Trophoblast cell (in vitro differentiated cells and primary cell): ENCODE data around the gene SLC7A5.

Source experiments
- DNase-seq, 2 donors: peaks; one replicate each; pipeline ENCODE4 v3.0.0-alpha.2; 2016
- H2AFZ ChIP-seq: 2 replicates; pipeline ENCODE4 v1.6.1; 2013; ENCODE audit warnings: low read length, moderate library complexity, mild to moderate bottlenecking; ENCODE audit not compliant: insufficient read depth, poor library complexity
- H2AK5ac ChIP-seq: 2 replicates; pipeline ENCODE4 v1.6.1; 2013; ENCODE audit warnings: mild to moderate bottlenecking, low read length
- H2BK120ac ChIP-seq: 2 replicates; pipeline ENCODE4 v1.6.1; 2013; ENCODE audit warnings: low read length, mild to moderate bottlenecking, moderate library complexity; ENCODE audit not compliant: insufficient read depth, poor library complexity
- H2BK12ac ChIP-seq: 2 replicates; pipeline ENCODE4 v1.6.1; 2013; ENCODE audit warnings: mild to moderate bottlenecking, low read length, moderate library complexity
- H2BK5ac ChIP-seq: 2 replicates; pipeline ENCODE4 v1.6.1; 2013; ENCODE audit warnings: low read length, low read depth, moderate library complexity, mild to moderate bottlenecking; ENCODE audit not compliant: poor library complexity
- H3K14ac ChIP-seq: 2 replicates; pipeline ENCODE4 v1.6.1; 2013; ENCODE audit warnings: mild to moderate bottlenecking, low read length
- H3K18ac ChIP-seq: 2 replicates; pipeline ENCODE4 v1.6.1; 2013; ENCODE audit warnings: mild to moderate bottlenecking, low read length
- H3K23ac ChIP-seq: 2 replicates; pipeline ENCODE4 v1.6.1; 2013; ENCODE audit warnings: low read length
- H3K27ac ChIP-seq: 2 replicates; pipeline ENCODE4 v1.5.1; 2013; ENCODE audit warnings: low read depth, mild to moderate bottlenecking, inconsistent platforms, low read length, moderate library complexity
- H3K27me3 ChIP-seq: 2 replicates; pipeline ENCODE4 v1.6.1; 2013; ENCODE audit warnings: inconsistent platforms, mild to moderate bottlenecking, low read length, moderate library complexity; ENCODE audit not compliant: insufficient read depth
- H3K36me3 ChIP-seq, 2 experiments: 1 replicate in 1 of 2; 2 replicates in 1 of 2; pipeline ENCODE4 v1.6.1; 2013; ENCODE audit warnings: low read length in 2 of 2, mild to moderate bottlenecking in 2 of 2, moderate library complexity in 1 of 2; ENCODE audit not compliant: insufficient read depth in 2 of 2, control insufficient read depth in 1 of 2
- H3K4ac ChIP-seq: 2 replicates; pipeline ENCODE4 v1.6.1; 2013; ENCODE audit warnings: low read depth, mild to moderate bottlenecking, low read length, moderate library complexity
- H3K4me1 ChIP-seq, 2 experiments: 1 replicate in 1 of 2; 2 replicates in 1 of 2; pipeline ENCODE4 v1.6.1; 2013; ENCODE audit warnings: low read length in 2 of 2, mild to moderate bottlenecking in 2 of 2, moderate library complexity in 1 of 2; ENCODE audit not compliant: insufficient read depth in 2 of 2, control insufficient read depth in 1 of 2
- H3K4me2 ChIP-seq: 2 replicates; pipeline ENCODE4 v1.6.1; 2013; ENCODE audit warnings: inconsistent platforms, mild to moderate bottlenecking, low read length, moderate library complexity
- H3K4me3 ChIP-seq: 2 replicates; pipeline ENCODE4 v1.5.1; 2013; ENCODE audit warnings: mild to moderate bottlenecking, low read depth, low read length, inconsistent platforms
- H3K79me1 ChIP-seq: one replicate; pipeline ENCODE4 v1.6.1; 2013; ENCODE audit warnings: low read length
- H3K79me2 ChIP-seq: 2 replicates; pipeline ENCODE4 v1.6.1; 2013; ENCODE audit warnings: low read length, mild to moderate bottlenecking; ENCODE audit not compliant: control insufficient read depth, insufficient read depth, poor library complexity
- H3K9ac ChIP-seq: 2 replicates; pipeline ENCODE4 v1.6.1; 2013; ENCODE audit warnings: mild to moderate bottlenecking, low read length
- H3K9me3 ChIP-seq: 2 replicates; pipeline ENCODE4 v1.6.1; 2013; ENCODE audit warnings: low read depth, mild to moderate bottlenecking, control low read depth, inconsistent platforms, low read length; ENCODE audit not compliant: insufficient read depth
- H4K12ac ChIP-seq: 2 replicates; pipeline ENCODE4 v1.6.1; 2013; ENCODE audit warnings: low read depth, mild to moderate bottlenecking, low read length, moderate library complexity
- H4K8ac ChIP-seq: 2 replicates; pipeline ENCODE4 v1.6.1; 2013; ENCODE audit warnings: low read depth, mild to moderate bottlenecking, low read length, moderate library complexity
- H4K91ac ChIP-seq: one replicate; pipeline ENCODE4 v1.6.1; 2013; ENCODE audit warnings: low read depth, mild to moderate bottlenecking, low read length, moderate library complexity
- WGBS: extraction: QIAGEN DNeasy Blood & Tissue Kit; methylation state at CpG from one replicate; pipeline ENCODE4 v1.1.7; 2013; ENCODE audit warnings: missing lambda C conversion rate; ENCODE audit not compliant: insufficient read length, insufficient coverage; ENCODE audit errors: extremely low coverage; 5-methylcytosine and 5-hydroxymethylcytosine counted together

SLC7A5 gene

GRCh38 chr16:87795336-87795735 lies 74.0 kb downstream of the SLC7A5 start:
- no peak overlapping the region for H3K4ac ChIP-seq

DNA sequence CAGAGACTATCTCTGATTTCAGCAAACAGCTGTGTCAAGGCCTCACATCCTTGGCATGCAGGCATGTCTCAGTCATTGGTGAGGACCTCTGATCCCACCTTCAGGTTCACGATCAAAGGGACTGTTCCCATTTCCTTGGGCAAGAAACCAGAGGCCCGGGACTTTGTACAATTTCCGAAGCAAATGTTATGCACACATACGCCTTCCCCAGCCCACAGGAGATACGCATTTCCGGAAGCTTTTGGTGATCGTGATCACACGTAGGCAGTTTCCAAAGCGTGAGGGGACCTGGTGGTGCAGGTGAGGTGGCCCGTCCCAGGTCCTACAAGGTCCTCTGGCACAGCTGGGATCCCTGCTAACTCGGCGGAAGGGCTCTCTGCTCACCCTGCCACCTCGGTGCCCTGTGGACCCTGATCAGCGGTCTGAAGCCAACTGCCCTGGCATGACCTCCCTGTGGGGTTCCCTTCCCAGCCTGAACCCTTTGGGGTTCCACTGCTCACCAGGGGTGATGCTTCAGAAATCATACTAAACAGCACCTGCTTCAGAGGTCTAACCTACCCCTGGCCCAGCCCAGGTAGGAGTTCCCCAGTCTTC lies 74.7 kb downstream of the SLC7A5 start:
- peak overlapping the region; percentile 40 for H4K91ac ChIP-seq
- H3K27me3 ChIP-seq, result no peaks in the 10 kb centered on the region
- WGBS, result no CpG with 5 or more reads among the region's 14 CpGs
- peaks cover 5 to 16% of the 10 kb centered on the region in 2 experiments for H3K4me1 ChIP-seq
- peak; percentile 37 to 62 for DNase-seq
- H3K14ac ChIP-seq, result peak overlapping the region; percentile 21
- no peak overlapping the region for H4K12ac ChIP-seq
- no peak overlapping the region for H3K23ac ChIP-seq
- no peak overlapping the region for H3K18ac ChIP-seq
- H3K4me2 ChIP-seq, result no peak overlapping the region
- peaks cover 4% of the 10 kb centered on the region for H3K9me3 ChIP-seq
- H3K79me2 ChIP-seq, result no peaks in the 10 kb centered on the region
- H2BK12ac ChIP-seq, result no peak overlapping the region
- H4K8ac ChIP-seq, result no peak overlapping the region
- H2AK5ac ChIP-seq, result peak overlapping the region; percentile 24
- H2BK5ac ChIP-seq, result peak overlapping the region; percentile 20
- H3K4ac ChIP-seq, result no peak overlapping the region
- no peaks in the 10 kb centered on the region for H3K36me3 ChIP-seq
- no peak overlapping the region for H2BK120ac ChIP-seq
- no peak overlapping the region for H2AFZ ChIP-seq
- no peak overlapping the region for H3K4me3 ChIP-seq
- peaks cover 10% of the 10 kb centered on the region for H3K79me1 ChIP-seq
- peak overlapping the region; percentile 11 for H3K27ac ChIP-seq
- H3K9ac ChIP-seq, result no peak overlapping the region

More at GRCh38 chr16:87795336-87795735, 74.0 kb downstream of the SLC7A5 start:
- H3K36me3 ChIP-seq, result no peaks in the 10 kb centered on the region
- peaks cover 3% of the 10 kb centered on the region for H3K9me3 ChIP-seq
- H3K27me3 ChIP-seq, result no peaks in the 10 kb centered on the region
- H3K79me1 ChIP-seq, result peaks cover 10% of the 10 kb centered on the region
- no peak overlapping the region for H3K27ac ChIP-seq
- H3K23ac ChIP-seq, result no peak overlapping the region
- H3K18ac ChIP-seq, result no peak overlapping the region
- no peak overlapping the region for H3K9ac ChIP-seq
- no peak overlapping the region for H4K12ac ChIP-seq
- peaks cover 0 to 8% of the 10 kb centered on the region in 2 experiments for H3K4me1 ChIP-seq
- no peaks in the 10 kb centered on the region for H3K79me2 ChIP-seq
- no peak overlapping the region for H4K8ac ChIP-seq
- H2BK12ac ChIP-seq, result peak overlapping the region; percentile 8
- WGBS, result no CpG with 5 or more reads among the region's 12 CpGs
- H3K4me3 ChIP-seq, result no peak overlapping the region
- H3K4me2 ChIP-seq, result no peak overlapping the region
- H4K91ac ChIP-seq, result peak overlapping the region; percentile 40
- no peak overlapping the region for H2BK120ac ChIP-seq
- peak overlapping the region; percentile 21 for H3K14ac ChIP-seq
- no peak overlapping the region for H2BK5ac ChIP-seq
- no peak overlapping the region for H2AK5ac ChIP-seq
- H2AFZ ChIP-seq, result no peak overlapping the region
- DNase-seq, result no peak

DNA sequence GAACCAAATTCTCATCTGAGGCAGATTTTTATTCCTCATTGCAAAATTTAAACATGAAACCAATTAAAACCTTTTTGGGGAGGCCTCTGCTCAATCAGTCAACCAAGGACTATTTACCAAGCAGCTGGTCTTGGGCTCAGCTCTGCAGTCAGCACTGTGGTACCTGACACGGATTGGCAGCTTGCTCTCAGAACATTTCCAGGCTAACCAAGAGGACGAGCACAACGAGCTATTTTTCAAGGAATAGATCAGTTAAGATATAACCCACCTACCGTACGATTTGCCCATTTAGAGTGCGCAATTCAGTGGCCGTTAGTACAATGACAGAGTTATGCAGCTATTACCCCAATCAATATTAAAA lies 77.1 kb downstream of the SLC7A5 start:
- Histone ChIP-seq H3K4ac (no peak overlapping the region), H3K79me1 (peaks cover 14% of the 10 kb centered on the region), H2AFZ (no peak overlapping the region), H4K12ac (no peak overlapping the region), H3K4me2 (no peak overlapping the region), H3K18ac (no peak overlapping the region), H3K9ac (no peak overlapping the region), H2BK5ac (no peak overlapping the region), H3K14ac (no peak overlapping the region), H4K91ac (peak overlapping the region; percentile 31), H3K4me3 (no peak overlapping the region), H3K27ac (no peak overlapping the region), H3K9me3 (peaks cover 4% of the 10 kb centered on the region), H2BK12ac (peak overlapping the region; percentile 29), H4K8ac (no peak overlapping the region), H3K23ac (no peak overlapping the region), H3K79me2 (no peaks in the 10 kb centered on the region), H3K36me3 (no peaks in the 10 kb centered on the region), H2BK120ac (no peak overlapping the region), H3K27me3 (no peaks in the 10 kb centered on the region), H2AK5ac (no peak overlapping the region), H3K4me1 (peaks cover 7 to 22% of the 10 kb centered on the region in 2 experiments)
- no CpG with 5 or more reads among the region's 7 CpGs for whole genome bisulfite sequencing
- no peak for DNase-seq

DNA sequence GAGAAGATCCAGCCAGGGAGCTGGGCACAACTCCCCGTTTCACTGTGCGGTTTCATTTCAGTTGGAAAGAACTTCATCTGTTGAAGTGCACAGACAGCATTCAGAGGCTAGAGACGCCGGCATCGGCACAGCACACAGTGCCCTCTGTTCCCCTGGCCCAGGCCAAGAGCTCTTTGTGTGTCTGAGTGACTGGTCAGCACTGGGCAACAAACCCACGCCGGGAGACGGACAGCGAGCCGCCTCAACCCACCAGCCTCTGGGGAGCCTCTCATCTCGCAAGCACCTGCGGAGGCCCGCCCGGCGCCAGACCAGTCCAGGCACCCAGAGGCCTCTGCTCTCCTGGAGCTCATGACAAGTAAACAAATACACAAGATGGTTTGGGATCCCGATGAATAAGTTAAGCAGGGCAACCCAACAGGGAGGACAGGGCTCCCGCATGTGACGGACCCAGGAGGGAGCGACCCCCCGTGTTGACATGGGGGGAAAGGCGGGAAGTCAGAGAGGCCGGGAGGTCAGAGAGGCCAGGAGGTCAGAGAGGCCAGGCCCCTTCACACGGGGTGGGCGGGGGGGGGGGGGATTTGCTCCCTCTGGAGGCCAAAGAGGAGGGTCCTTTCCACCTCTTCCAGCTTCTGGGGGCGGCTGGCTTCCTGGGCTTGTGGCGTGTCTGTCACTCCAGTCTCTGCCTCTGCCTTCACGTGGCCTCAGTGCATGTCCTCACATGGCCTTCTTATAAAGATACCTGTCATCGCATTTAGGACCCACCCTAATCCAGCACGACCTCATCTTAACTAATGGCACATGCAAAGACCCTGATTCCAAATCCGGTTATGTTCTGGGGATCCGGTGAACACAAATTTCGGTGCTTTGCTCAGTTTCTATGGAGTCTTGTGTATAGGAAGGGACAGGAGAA lies 77.8 kb downstream of the SLC7A5 start:
- Histone ChIP-seq H3K79me2 (no peaks in the 10 kb centered on the region), H3K27me3 (no peaks in the 10 kb centered on the region), H4K12ac (no peak overlapping the region), H3K4me3 (no peak overlapping the region), H4K91ac (peak overlapping the region; percentile 69), H2AFZ (peak overlapping the region; percentile 19), H4K8ac (no peak overlapping the region), H3K14ac (peak overlapping the region; percentile 66), H3K9ac (no peak overlapping the region), H2AK5ac (peak overlapping the region; percentile 82), H2BK120ac (peak overlapping the region; percentile 10), H3K4ac (peak overlapping the region; percentile 41), H3K18ac (peak overlapping the region; percentile 58), H3K36me3 (no peaks in the 10 kb centered on the region), H3K9me3 (peaks cover 4% of the 10 kb centered on the region), H3K79me1 (peaks cover 14% of the 10 kb centered on the region), H2BK12ac (peak overlapping the region; percentile 97), H3K23ac (no peak overlapping the region), H3K4me2 (no peak overlapping the region), H3K27ac (no peak overlapping the region), H3K4me1 (peaks cover 7 to 22% of the 10 kb centered on the region in 2 experiments), H2BK5ac (peak overlapping the region; percentile 38)
- no CpG with 5 or more reads among the region's 32 CpGs for WGBS
- no peak for DNase-seq
